ENCODE measurements around the gene SSTR4.

SSTR4 gene

GRCh38 chr20:23086931-23087411, 51.9 kb downstream of the SSTR4 start:
- peak in 1 of 2 donors; percentile 51 for DNase-seq
- TF ChIP-seq, protein P1, sequence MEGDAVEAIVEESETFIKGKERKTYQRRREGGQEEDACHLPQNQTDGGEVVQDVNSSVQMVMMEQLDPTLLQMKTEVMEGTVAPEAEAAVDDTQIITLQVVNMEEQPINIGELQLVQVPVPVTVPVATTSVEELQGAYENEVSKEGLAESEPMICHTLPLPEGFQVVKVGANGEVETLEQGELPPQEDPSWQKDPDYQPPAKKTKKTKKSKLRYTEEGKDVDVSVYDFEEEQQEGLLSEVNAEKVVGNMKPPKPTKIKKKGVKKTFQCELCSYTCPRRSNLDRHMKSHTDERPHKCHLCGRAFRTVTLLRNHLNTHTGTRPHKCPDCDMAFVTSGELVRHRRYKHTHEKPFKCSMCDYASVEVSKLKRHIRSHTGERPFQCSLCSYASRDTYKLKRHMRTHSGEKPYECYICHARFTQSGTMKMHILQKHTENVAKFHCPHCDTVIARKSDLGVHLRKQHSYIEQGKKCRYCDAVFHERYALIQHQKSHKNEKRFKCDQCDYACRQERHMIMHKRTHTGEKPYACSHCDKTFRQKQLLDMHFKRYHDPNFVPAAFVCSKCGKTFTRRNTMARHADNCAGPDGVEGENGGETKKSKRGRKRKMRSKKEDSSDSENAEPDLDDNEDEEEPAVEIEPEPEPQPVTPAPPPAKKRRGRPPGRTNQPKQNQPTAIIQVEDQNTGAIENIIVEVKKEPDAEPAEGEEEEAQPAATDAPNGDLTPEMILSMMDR (IDR thresholded peaks at IDR 0.05): no peak

GRCh38 chr20:23087587-23088251, 52.6 kb downstream of the SSTR4 start:
- H3K9me3 ChIP-seq: no peaks in the 10 kb centered on the region
- H3K27ac ChIP-seq: peak overlapping the region; percentile 89 to 97
- peaks cover 0 to 74% (median 49%) of the 10 kb centered on the region in 4 donors for H3K4me1 ChIP-seq
- intact Hi-C loops (cut with DNase I; ENCODE audit: low total_unique reads): no loop called here
- no peaks in the 10 kb centered on the region for H3K36me3 ChIP-seq
- TF ChIP-seq, protein P1 (IDR thresholded peaks at IDR 0.05): no peak
- no peak overlapping the region for H3K4me3 ChIP-seq
- H3K27me3 ChIP-seq: no peaks in the 10 kb centered on the region
- no peak for DNase-seq

More at GRCh38 chr20:23086931-23087411, 51.9 kb downstream of the SSTR4 start:
- H3K9me3 ChIP-seq: no peaks in the 10 kb centered on the region
- peak overlapping the region; percentile 89 to 97 for H3K27ac ChIP-seq
- H3K4me3 ChIP-seq: peak overlapping the region; percentile 39 to 45
- H3K4me1 ChIP-seq: peaks cover 0 to 74% (median 45%) of the 10 kb centered on the region in 4 donors
- H3K27me3 ChIP-seq: no peaks in the 10 kb centered on the region
- no peaks in the 10 kb centered on the region for H3K36me3 ChIP-seq
- intact Hi-C loops (cut with DNase I; ENCODE audit: low total_unique reads): no loop called here
